Prostate gland (tissue), 2 donors: ENCODE measurements around the gene CIT.

Experiments used
- CTCF ChIP-seq, 4 experiments: fragments of 200-600 bp in 2 of 4; fragments of 450-650 bp in 2 of 4; sonication (generic) in 2 of 4; IDR thresholded peaks; 1 replicate in 3 of 4; 2 replicates in 1 of 4; pipeline ENCODE4 v1.5.1; 2016 to 2019; ENCODE audit warnings: antibody characterized with exemption in 4 of 4, mild to moderate bottlenecking in 2 of 4, moderate library complexity in 2 of 4
- POLR2A ChIP-seq: fragments of 450-650 bp; IDR thresholded peaks from one replicate; pipeline ENCODE4 v1.6.1; 2016; ENCODE audit warnings: antibody characterized with exemption, mild to moderate bottlenecking
- POLR2AphosphoS5 ChIP-seq: sonication (generic); formaldehyde crosslinking; IDR thresholded peaks from one replicate; pipeline ENCODE4 v1.6.1; 2017; ENCODE audit warnings: antibody characterized with exemption

GRCh38 chr12:119721306-119721705, 155.8 kb downstream of the CIT start:
- TF ChIP-seq POLR2A (no peak), CTCF (IDR thresholded peaks at IDR 0.05) (no peak), POLR2AphosphoS5 (no peak)
